Activated T-helper 1 cell treated with Interleukin-2 at 50 U/mL for 16 hours (primary cell): ENCODE results near the gene MYO1B.
"Not testable (repeated sequence)": the region's sequence is repeated elsewhere in the genome, so short reads cannot be mapped to it uniquely, and the experiment has no call there.

ENCODE experiments used
- DNase-seq: peaks from one replicate; pipeline ENCODE4 v3.0.0-alpha.2; 2020; ENCODE audit warnings: low read depth

MYO1B gene

GRCh38 chr2:191410646-191411436 is 165.6 kb downstream of the MYO1B start:
- no peak for DNase-seq

DNA sequence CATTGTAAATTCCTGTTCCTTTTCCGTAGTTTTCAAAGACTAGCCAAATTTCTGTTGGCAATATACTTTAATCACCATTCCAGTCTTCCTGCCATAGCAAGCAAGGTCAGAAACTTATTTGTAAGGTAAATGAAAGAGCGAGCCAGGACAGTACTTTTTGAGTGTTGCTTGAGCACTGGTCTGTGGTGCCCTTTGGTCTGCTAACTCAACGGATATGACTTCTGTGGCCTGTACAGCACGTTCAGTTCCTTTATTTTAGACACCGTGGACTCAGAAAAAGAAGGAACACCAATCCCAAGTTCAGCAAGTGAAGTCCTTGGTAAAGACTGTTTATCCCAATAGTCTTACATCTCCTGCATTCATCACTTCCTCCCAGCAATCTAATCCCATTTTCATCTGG is 166.3 kb downstream of the MYO1B start:
- no peak for DNase-seq

- DNase-seq, result no peak
Observed at GRCh38 chr2:191412353-191412752, 167.1 kb downstream of the MYO1B start.

DNA sequence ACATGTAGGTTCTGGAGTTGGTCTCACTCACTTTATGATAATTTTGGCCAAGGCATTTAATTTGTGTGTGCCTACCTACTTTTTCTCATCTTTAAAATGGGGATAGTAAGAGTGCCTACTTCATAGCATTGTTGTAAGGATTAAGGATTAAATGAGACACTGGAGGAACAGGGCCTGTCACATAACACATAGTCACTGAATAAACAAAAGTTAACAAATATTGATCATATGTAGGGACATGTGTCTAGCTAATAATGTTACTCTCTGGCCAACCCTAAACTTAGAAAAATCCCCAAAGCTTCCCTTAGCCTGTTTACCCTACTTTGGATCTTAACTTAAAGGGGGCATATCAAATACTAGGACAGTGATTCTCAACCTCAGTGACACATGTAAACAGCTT is 169.9 kb downstream of the MYO1B start:
- no peak for DNase-seq

DNA sequence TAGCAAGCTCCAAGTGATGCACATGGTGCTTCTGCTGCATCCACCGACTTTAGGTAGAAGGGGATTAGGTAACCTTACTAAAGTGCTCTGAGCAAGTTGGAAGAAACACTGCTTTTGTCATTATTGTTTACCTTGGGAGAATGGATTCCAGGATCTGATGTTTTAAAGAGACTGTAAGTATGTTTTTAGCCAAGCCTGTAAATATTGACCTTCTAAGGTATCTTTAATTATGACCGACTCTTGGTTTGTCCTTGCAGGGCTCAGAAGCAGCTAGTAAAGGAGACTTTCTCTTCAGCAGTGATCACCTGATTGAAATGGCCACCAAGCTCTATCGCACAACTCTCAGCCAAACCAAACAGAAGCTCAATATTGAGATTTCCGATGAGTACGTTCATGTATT is 170.7 kb downstream of the MYO1B start:
- DNase-seq, result no peak

DNA sequence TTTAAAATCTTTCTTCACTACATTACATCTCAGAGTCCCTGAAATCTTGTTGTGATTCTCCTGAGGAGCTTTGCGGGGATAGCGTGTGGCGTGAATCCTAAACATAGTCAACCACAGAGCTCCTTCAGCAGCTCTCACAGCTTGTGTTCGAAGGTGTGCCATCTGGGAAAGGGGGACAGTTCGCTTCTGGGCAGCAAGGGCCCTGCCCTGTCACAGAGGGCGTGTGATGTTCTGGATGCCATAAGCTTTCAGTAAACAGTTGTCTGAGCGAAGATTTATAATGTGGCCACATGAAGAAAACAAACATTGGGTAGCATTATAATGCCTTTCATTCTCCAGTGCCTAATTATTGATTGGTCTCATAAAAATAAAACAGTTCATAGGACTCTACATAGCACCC is 172.5 kb downstream of the MYO1B start:
- DNase-seq, result no peak

- no peak for DNase-seq
Observed at GRCh38 chr2:191421950-191422349, 176.7 kb downstream of the MYO1B start.

DNA sequence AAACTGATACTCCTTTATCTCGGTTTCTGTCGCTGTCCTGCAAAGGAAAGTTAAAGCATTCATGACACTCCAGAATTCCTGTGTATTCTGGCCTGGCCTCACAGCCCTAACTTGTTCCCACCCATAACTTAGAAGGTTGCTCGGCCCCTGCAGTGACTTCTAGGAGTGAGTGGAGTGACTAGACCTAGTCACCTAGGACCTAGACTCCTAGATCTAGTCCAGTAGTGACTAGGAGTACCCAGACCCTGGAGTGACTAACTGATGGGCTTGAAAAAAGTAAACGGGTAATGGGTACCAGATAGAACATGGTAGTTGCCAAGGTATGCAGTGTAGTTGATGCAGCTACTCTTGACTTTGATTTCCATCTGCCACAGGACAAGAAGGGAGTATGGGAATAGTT is 181.8 kb downstream of the MYO1B start:
- DNase-seq, result no peak

GRCh38 chr2:191428141-191428540 is 182.9 kb downstream of the MYO1B start:
- no peak for DNase-seq

GRCh38 chr2:191430476-191430875 is 185.3 kb downstream of the MYO1B start:
- DNase-seq, result no peak

GRCh38 chr2:191432121-191432520 is 186.9 kb downstream of the MYO1B start:
- DNase-seq, result no peak

DNA sequence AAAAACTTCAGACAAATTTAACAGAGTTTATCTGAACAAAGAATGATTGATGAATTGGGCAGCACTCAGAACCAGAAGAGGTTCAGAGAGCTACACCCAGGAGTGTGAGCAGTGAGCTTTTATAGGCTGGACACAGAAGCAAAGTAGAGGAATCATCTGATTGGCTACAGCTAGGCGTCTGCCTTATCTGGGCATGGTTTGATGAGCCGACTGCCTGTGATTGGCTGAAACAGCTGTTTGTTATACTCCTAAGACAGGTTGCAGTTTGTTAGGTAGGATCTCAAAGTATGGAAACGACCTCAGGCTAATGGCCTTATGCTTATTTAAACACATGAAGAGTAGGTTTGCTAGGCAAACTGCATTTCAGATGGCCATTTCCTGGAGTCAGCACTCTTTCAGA is 188.9 kb downstream of the MYO1B start:
- DNase-seq, result no peak

GRCh38 chr2:191435141-191435540 is 189.9 kb downstream of the MYO1B start:
- DNase-seq, result no peak

DNA sequence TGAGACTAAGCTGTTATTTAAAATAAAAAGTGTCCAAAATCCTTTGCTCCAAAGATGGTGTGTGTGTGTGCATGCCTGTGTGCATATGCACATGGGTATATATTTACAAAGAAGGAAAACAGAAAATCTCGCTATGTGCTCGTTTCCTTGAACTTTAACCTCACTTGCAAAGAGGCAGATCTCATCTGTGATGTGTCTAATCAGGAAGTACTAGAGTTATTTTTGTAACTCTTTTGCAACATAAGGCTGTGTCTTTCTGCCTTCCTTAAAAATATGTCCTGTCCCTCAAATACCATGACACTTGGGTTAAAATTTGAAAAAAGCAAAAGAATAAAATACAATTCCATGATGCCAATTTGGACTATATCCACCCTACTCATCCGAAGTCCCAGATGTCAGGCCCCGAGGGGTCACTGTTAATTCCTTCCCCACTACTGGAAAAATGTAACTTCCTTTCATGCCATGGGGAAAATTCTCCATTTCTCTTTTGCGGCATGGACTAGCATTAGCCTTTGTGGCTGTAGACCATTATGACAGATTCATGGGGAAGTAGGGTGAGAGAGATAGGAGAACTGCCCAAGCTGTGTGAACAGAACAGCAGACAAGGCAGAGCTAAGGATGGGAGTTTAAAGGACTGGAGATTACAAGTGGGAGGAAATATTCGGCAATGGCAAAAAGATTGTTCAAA is 191.3 kb downstream of the MYO1B start:
- DNase-seq, result no peak

DNA sequence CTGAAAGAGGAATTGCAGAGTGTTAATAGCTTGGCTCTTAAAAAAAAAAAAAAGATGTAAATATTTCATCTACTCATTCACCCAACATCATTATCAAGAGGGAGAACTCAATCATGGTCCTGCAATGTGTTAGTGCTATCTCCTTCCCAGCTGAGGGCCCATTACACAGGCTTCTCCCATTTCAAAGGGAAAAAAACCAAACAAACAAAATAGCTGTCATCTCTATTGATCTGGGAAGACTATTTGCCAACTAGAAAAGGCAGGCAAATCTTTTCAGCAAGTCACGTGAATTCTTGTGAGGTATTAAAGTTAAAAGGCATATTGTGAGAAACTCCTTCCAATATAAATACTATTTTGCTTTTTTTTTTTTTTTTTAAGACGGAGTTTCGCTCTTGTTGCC is 194.3 kb downstream of the MYO1B start:
- no peak for DNase-seq

- DNase-seq, result no peak
Observed at GRCh38 chr2:191441496-191442214, 196.5 kb downstream of the MYO1B start.

- DNase-seq, result no peak
Observed at GRCh38 chr2:191443446-191443845, 198.2 kb downstream of the MYO1B start.

GRCh38 chr2:191446910-191447309 is 201.7 kb downstream of the MYO1B start:
- no peak for DNase-seq

- no peak for DNase-seq
Observed at GRCh38 chr2:191451116-191451515, 205.9 kb downstream of the MYO1B start.

GRCh38 chr2:191452065-191452464 is 206.9 kb downstream of the MYO1B start:
- DNase-seq, result no peak

DNA sequence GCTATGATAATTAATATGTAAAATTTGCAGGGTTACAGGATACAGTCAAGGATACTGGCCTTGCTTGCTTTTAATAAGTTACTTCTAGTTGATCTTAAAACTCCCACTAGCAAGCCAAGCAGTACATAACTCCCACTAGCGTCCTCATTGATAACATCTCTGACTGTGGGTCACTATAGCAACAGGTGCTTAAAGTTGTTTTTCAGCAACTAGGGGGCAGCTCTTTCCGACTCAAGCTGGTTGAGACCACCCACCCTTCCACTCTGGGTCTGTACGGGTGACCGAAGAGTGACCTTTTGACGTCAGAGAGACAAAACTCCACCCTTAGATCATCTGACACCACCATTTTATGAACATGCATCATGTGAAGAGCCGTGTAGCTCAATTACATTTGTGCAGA is 208.6 kb downstream of the MYO1B start:
- no peak for DNase-seq

DNA sequence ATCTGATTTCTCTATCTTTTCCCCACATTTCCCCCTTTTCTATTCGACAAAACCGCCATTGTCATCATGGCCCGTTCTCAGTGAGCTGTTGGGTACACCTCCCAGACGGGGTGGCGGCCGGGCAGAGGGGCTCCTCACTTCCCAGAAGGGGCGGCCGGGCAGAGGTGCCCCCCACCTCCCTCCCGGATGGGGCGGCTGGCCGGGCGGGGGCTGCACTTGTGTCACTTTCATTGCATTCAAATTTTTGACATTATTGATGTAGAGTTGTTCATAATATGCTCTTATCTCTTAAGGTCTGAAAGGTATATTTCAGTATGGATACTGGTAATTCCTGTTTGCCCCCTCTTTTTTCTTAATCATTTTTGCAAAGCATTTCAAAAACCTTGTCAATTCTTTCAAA is 211.3 kb downstream of the MYO1B start:
- DNase-seq, result not testable (repeated sequence)

DNA sequence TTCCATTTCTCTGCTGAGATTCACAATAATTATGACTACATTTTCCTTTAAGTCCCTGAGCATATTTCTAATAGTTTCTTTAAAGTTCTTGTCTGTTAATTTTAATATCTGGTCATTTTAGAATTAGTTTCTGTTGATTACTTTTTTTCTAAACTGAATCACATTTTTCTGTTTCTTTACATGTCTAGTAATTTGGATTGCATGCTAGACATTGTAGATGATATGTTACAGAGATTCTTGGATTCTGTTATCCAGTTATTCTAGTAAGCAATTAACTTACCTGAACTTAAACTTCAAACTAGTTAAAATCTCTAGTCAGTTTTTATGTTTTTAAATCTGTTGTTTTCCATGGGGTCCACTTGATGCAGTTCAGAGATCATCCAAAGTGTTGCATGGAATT is 214.0 kb downstream of the MYO1B start:
- DNase-seq, result no peak
